H9 (cell line): ENCODE data around the gene ELAVL1. TPM values are rescaled to one million over a fixed set of nuclear protein-coding genes. Genes with fewer than 3 reads are reported as not detected.

Experiments used
- DNase-seq: peaks from one replicate; pipeline ENCODE4 v3.0.0-alpha.2; 2017
- H2AFZ ChIP-seq: one replicate; pipeline ENCODE4 v1.6.1; 2013; ENCODE audit warnings: mild to moderate bottlenecking, low read length, control low read depth, moderate library complexity
- H2AK5ac ChIP-seq: 2 replicates; pipeline ENCODE4 v1.6.1; 2013; ENCODE audit warnings: low read length, control low read depth, mixed read lengths; ENCODE audit not compliant: insufficient read length
- H2BK120ac ChIP-seq: one replicate; pipeline ENCODE4 v1.6.1; 2013; ENCODE audit warnings: low read depth, mild to moderate bottlenecking, low read length, control low read depth, inconsistent platforms; ENCODE audit not compliant: poor library complexity, severe bottlenecking
- H2BK12ac ChIP-seq: 2 replicates; pipeline ENCODE4 v1.6.1; 2013; ENCODE audit warnings: low read length, control low read depth, mixed read lengths, low read depth; ENCODE audit not compliant: insufficient read length
- H2BK15ac ChIP-seq: 2 replicates; pipeline ENCODE4 v1.6.1; 2013; ENCODE audit warnings: low read depth, low read length, control low read depth
- H2BK20ac ChIP-seq: one replicate; pipeline ENCODE4 v1.6.1; 2013; ENCODE audit warnings: low read depth, mild to moderate bottlenecking, low read length, control low read depth, inconsistent platforms; ENCODE audit not compliant: poor library complexity, severe bottlenecking
- H2BK5ac ChIP-seq: 2 replicates; pipeline ENCODE4 v1.6.1; 2013; ENCODE audit warnings: low read length, control low read depth, mixed read lengths; ENCODE audit not compliant: insufficient read length
- H3K14ac ChIP-seq: 2 replicates; pipeline ENCODE4 v1.6.1; 2013; ENCODE audit warnings: low read length, control low read depth; ENCODE audit not compliant: insufficient read depth
- H3K18ac ChIP-seq: 2 replicates; pipeline ENCODE4 v1.6.1; 2013; ENCODE audit warnings: low read depth, mild to moderate bottlenecking, mixed read lengths, low read length, control low read depth; ENCODE audit not compliant: insufficient read length
- H3K23ac ChIP-seq: 2 replicates; pipeline ENCODE4 v1.6.1; 2013; ENCODE audit warnings: low read length, control low read depth, mixed read lengths, low read depth; ENCODE audit not compliant: insufficient read length
- H3K23me2 ChIP-seq: 2 replicates; pipeline ENCODE4 v1.6.1; 2013; ENCODE audit warnings: low read depth, mild to moderate bottlenecking, mixed read lengths, low read length, control low read depth; ENCODE audit not compliant: insufficient read length, poor library complexity, severe bottlenecking
- H3K27ac ChIP-seq: 2 replicates; pipeline ENCODE4 v1.5.1; 2013; ENCODE audit warnings: low read length, control low read depth, mixed read lengths, low read depth; ENCODE audit not compliant: insufficient read length
- H3K27me3 ChIP-seq: 2 replicates; pipeline ENCODE4 v1.6.1; 2013; ENCODE audit warnings: low read length, control low read depth, inconsistent platforms; ENCODE audit not compliant: insufficient read depth
- H3K4ac ChIP-seq: 2 replicates; pipeline ENCODE4 v1.6.1; 2013; ENCODE audit warnings: low read depth, mild to moderate bottlenecking, control low read depth, inconsistent platforms, low read length, moderate library complexity
- H3K4me1 ChIP-seq: 2 replicates; pipeline ENCODE4 v1.6.1; 2013; ENCODE audit warnings: low read length, control low read depth, inconsistent platforms; ENCODE audit not compliant: insufficient read depth
- H3K4me2 ChIP-seq: 2 replicates; pipeline ENCODE4 v1.6.1; 2013; ENCODE audit warnings: low read length, control low read depth, mixed read lengths; ENCODE audit not compliant: insufficient read length, insufficient read depth
- H3K56ac ChIP-seq: 2 replicates; pipeline ENCODE4 v1.6.1; 2013; ENCODE audit warnings: low read depth, mild to moderate bottlenecking, mixed read lengths, low read length, control low read depth; ENCODE audit not compliant: insufficient read length
- H3K79me1 ChIP-seq: 2 replicates; pipeline ENCODE4 v1.6.1; 2013; ENCODE audit warnings: low read depth, mild to moderate bottlenecking, moderate library complexity, low read length, control low read depth, inconsistent platforms; ENCODE audit not compliant: insufficient read depth, poor library complexity, severe bottlenecking
- H3K79me2 ChIP-seq: 2 replicates; pipeline ENCODE4 v1.6.1; 2013; ENCODE audit warnings: low read length, control low read depth, inconsistent platforms; ENCODE audit not compliant: insufficient read depth
- H3K9ac ChIP-seq: 2 replicates; pipeline ENCODE4 v1.6.1; 2013; ENCODE audit warnings: low read length, control low read depth, mixed read lengths; ENCODE audit not compliant: insufficient read length; ENCODE audit errors: extremely low read depth
- H3K9me3 ChIP-seq: one replicate; pipeline ENCODE4 v1.6.1; 2013; ENCODE audit warnings: low read depth, low read length, inconsistent platforms; ENCODE audit not compliant: control insufficient read depth
- H3T11ph ChIP-seq: one replicate; pipeline ENCODE4 v1.6.1; 2013; ENCODE audit warnings: mild to moderate bottlenecking, low read length, control low read depth, inconsistent platforms
- H4K20me1 ChIP-seq: one replicate; pipeline ENCODE4 v1.6.1; 2013; ENCODE audit not compliant: control insufficient read depth, insufficient read length, insufficient read depth
- H4K5ac ChIP-seq: 2 replicates; pipeline ENCODE4 v1.6.1; 2013; ENCODE audit warnings: low read depth, mild to moderate bottlenecking, mixed read lengths, low read length, control low read depth; ENCODE audit not compliant: insufficient read length
- H4K8ac ChIP-seq: replicated peaks from 2 replicates; pipeline ENCODE4 v1.6.1; 2013; ENCODE audit warnings: low read length, control low read depth, mixed read lengths, low read depth; ENCODE audit not compliant: insufficient read length
- H4K91ac ChIP-seq: 2 replicates; pipeline ENCODE4 v1.6.1; 2013; ENCODE audit warnings: low read depth, mild to moderate bottlenecking, moderate library complexity, mixed read lengths, low read length, control low read depth; ENCODE audit not compliant: insufficient read length
- H3K27ac Mint-ChIP-seq, 3 experiments: 2 replicates in 2 of 3; 3 replicates in 1 of 3; pipeline ENCODE4 v1.8.0; 2020 to 2021; ENCODE audit warnings: mixed read lengths in 3 of 3, mild to moderate bottlenecking in 1 of 3, moderate library complexity in 1 of 3
- H3K27me3 Mint-ChIP-seq: 2 replicates; pipeline ENCODE4 v1.8.0; 2021; ENCODE audit warnings: low read depth, mild to moderate bottlenecking, moderate library complexity, mixed read lengths
- H3K36me3 Mint-ChIP-seq, 3 experiments: 2 replicates in 2 of 3; 3 replicates in 1 of 3; pipeline ENCODE4 v1.8.0; 2020 to 2021; ENCODE audit warnings: low read depth in 3 of 3, mixed read lengths in 3 of 3; ENCODE audit not compliant: insufficient read depth in 1 of 3
- H3K4me1 Mint-ChIP-seq, 2 experiments: 2 replicates each; pipeline ENCODE4 v1.8.0; 2020; ENCODE audit warnings: mixed read lengths in 2 of 2
- H3K4me3 Mint-ChIP-seq, 2 experiments: 2 replicates in 1 of 2; 3 replicates in 1 of 2; pipeline ENCODE4 v1.8.0; 2020 to 2021; ENCODE audit warnings: mild to moderate bottlenecking in 2 of 2, mixed read lengths in 2 of 2, moderate library complexity in 1 of 2
- H3K9me3 Mint-ChIP-seq, 2 experiments: 2 replicates in 1 of 2; 3 replicates in 1 of 2; pipeline ENCODE4 v1.8.0; 2020; ENCODE audit warnings: mild to moderate bottlenecking in 2 of 2, mixed read lengths in 2 of 2, moderate library complexity in 1 of 2
- CTCF ChIP-seq: fragments of 200-600 bp; sonication (generic); conservative IDR thresholded peaks from 3 replicates; pipeline ENCODE4 v1.8.0; 2021; ENCODE audit warnings: antibody characterized with exemption, mild to moderate bottlenecking
- whole genome bisulfite sequencing: extraction: QIAGEN DNeasy Blood & Tissue Kit; methylation state at CpG from one replicate; pipeline ENCODE4 v1.1.7; 2013; ENCODE audit warnings: missing lambda C conversion rate, low lambda C conversion rate, mixed read lengths; ENCODE audit not compliant: insufficient read length; ENCODE audit errors: extremely low coverage; 5-methylcytosine and 5-hydroxymethylcytosine counted together
- total RNA-seq: library from RNA; stranded (reverse); gene quantifications from 2 replicates; pipeline ENCODE4 v1.2.1, GENCODE V29; 2021

Gene ELAVL1
- total RNA-seq, 1 experiment from 2014 or later = 149 TPM

GRCh38 chr19:8001651-8001994, 3.8 kb downstream of the ELAVL1 start:
- no peak overlapping the region for H2BK12ac ChIP-seq
- peaks cover 13 to 28% (median 22%) of the 10 kb centered on the region in 3 experiments for H3K36me3 Mint-ChIP-seq
- no peak overlapping the region for H4K91ac ChIP-seq
- no peak overlapping the region for H2BK15ac ChIP-seq
- no peaks in the 10 kb centered on the region for H3K79me1 ChIP-seq
- no peak overlapping the region for H2BK5ac ChIP-seq
- H3K79me2 ChIP-seq = peaks cover 68% of the 10 kb centered on the region
- no CpG with 5 or more reads among the region's 5 CpGs for WGBS
- no peak overlapping the region for H4K5ac ChIP-seq
- peaks cover 40 to 49% of the 10 kb centered on the region in 2 experiments for H3K4me1 Mint-ChIP-seq
- H3K14ac ChIP-seq = no peak overlapping the region
- H2BK20ac ChIP-seq = no peak overlapping the region
- H2AK5ac ChIP-seq = no peak overlapping the region
- TF ChIP-seq CTCF = no peak; the same call in 2 of the 3 replicates
- no peak overlapping the region for H3K4me2 ChIP-seq
- no peak overlapping the region for H3T11ph ChIP-seq
- no peaks in the 10 kb centered on the region for H3K9me3 ChIP-seq
- H2BK120ac ChIP-seq = no peak overlapping the region
- peak overlapping the region; percentile 61 to 81; a peak in 4 of 5 replicates for H3K4me3 Mint-ChIP-seq
- no peak overlapping the region for H3K4ac ChIP-seq
- no peak overlapping the region for H3K23ac ChIP-seq
- no peaks in the 10 kb centered on the region for H3K9me3 Mint-ChIP-seq
- H4K20me1 ChIP-seq = peaks cover 4% of the 10 kb centered on the region
- H3K27me3 Mint-ChIP-seq = no peaks in the 10 kb centered on the region
- H3K27ac Mint-ChIP-seq = peak overlapping the region; percentile 91 to 96 (median 95); a peak in 5 of 7 replicates
- no peaks in the 10 kb centered on the region for H3K27me3 ChIP-seq
- H3K9ac ChIP-seq = no peak overlapping the region
- no peak overlapping the region for H4K8ac ChIP-seq
- H3K18ac ChIP-seq = no peak overlapping the region
- no peak overlapping the region for H2AFZ ChIP-seq
- DNase-seq = no peak
- peaks cover 17% of the 10 kb centered on the region for H3K23me2 ChIP-seq
- H3K27ac ChIP-seq = no peak overlapping the region
- no peak overlapping the region for H3K56ac ChIP-seq
- peaks cover 8% of the 10 kb centered on the region; the same call in 1 of the 2 replicates for H3K4me1 ChIP-seq
